Hippocampal formation (tissue), 2 donors: Measurements from ENCODE around the gene TCF19.

Experiments used
- DNase-seq, 2 donors: peaks; one replicate each; lab custom pipeline; 2025; lab: John Stamatoyannopoulos, UW

The TCF19 gene

GRCh38 chr6:31205638-31206037 is 47.2 kb downstream of the TCF19 start:
- no peak for DNase-seq

GRCh38 chr6:31208506-31208905 is 50.1 kb downstream of the TCF19 start:
- no peak for DNase-seq

GRCh38 chr6:31209137-31209536 is 50.7 kb downstream of the TCF19 start:
- no peak for DNase-seq

- DNase-seq, result no peak
Measured at GRCh38 chr6:31210123-31210522, 51.7 kb downstream of the TCF19 start.

- no peak for DNase-seq
Measured at GRCh38 chr6:31210741-31211532, 52.5 kb downstream of the TCF19 start.
